ENCODE data around the gene SDE2.
"Not testable (repeated sequence)": the region's sequence is repeated elsewhere in the genome, so short reads cannot be mapped to it uniquely, and the experiment has no call there.

Gene SDE2

DNA sequence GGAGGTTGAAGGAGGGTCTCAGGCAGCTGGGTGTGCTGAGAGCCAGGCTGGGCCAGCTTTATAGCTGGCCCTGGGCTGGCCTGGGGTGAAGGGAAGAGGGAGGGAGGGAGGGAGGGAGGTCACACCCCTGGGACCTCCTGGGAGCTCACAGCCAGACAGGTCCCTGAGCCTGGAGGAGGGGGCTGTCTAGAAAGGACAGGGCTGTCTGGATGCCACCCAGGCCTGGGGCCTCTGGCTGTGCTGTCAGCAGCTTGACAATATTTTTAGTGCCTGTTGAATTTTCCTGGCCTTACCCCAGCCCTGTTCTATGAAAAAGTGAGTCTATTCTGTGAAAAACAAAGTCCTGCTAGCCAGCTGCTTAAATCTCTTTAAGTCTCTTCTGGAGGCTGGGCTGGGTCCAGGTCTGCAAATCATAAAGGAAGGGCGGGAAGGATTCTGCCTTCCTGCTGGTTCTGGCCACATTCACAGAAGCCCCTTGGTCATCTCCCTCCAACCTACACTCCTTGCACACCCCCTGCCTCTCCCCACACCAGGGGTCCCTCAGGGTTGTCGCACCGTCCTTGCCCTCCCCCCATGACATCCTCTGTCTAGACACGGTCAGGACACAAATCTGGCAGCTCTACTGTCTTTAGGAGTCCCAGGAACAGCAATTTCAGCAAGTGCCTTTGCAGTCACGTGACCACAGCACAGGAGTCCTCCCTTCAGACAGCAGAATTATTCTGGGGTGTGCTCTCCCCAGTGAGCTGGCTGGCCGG lies 57.8 kb downstream of the SDE2 start, which contains the start of gene LEFTY2:
TSS of gene LEFTY2 (minus strand) at position 34 of the 755 bp plus-strand sequence. CDS start 80 bp downstream, outside the sequence.
- DNase-seq (ENCODE audit: extremely low spot score): no peak
- ChIA-PET POLR2A (interaction anchor here (0.8 to 7.2 kb wide), 6 partner anchors 10 to 514 kb away, joined by 3 to 38 read pairs (median 5); partner anchors contain the start of genes PYCR2, SRP9 and TMEM63A), CTCF (interaction anchor here (1.0 kb wide), 1 partner anchor 467 kb away, joined by 4 read pairs; no protein-coding TSS in a partner anchor)
- no peak for TF ChIP-seq HDGF (IDR thresholded peaks at IDR 0.05; ENCODE audit: borderline replicate concordance)
- no peak for TF ChIP-seq BHLHE40 (IDR thresholded peaks at IDR 0.05; ENCODE audit: borderline replicate concordance)
- TF ChIP-seq FOXA1 (IDR thresholded peaks at IDR 0.05): no peak
- TF ChIP-seq L3MBTL2 (conservative IDR thresholded peaks at IDR 0.05): no peak
- TF ChIP-seq ZNF384 (IDR thresholded peaks at IDR 0.05): no peak
- no peak for TF ChIP-seq CTBP1 (IDR thresholded peaks at IDR 0.05; ENCODE audit: borderline replicate concordance)
- no peak for TF ChIP-seq SUZ12 (IDR thresholded peaks at IDR 0.05)
- no peak for TF ChIP-seq SP1 (IDR thresholded peaks at IDR 0.05)
- no peak for TF ChIP-seq ARNT (IDR thresholded peaks at IDR 0.05)
- TF ChIP-seq PKNOX1 (IDR thresholded peaks at IDR 0.05): no peak
- TF ChIP-seq ELF4 (IDR thresholded peaks at IDR 0.05): no peak
- TF ChIP-seq LEF1 (IDR thresholded peaks at IDR 0.05; ENCODE audit: borderline replicate concordance): no peak
- TF ChIP-seq FOXM1 (IDR thresholded peaks at IDR 0.05; ENCODE audit: borderline replicate concordance): no peak
- TF ChIP-seq FOXK2 (IDR thresholded peaks at IDR 0.05): no peak
- TF ChIP-seq TARDBP (IDR thresholded peaks at IDR 0.05): no peak
- no peak for TF ChIP-seq NFRKB (IDR thresholded peaks at IDR 0.05)

GRCh38 chr1:225940385-225941151 lies 58.6 kb downstream of the SDE2 start:
- ChIA-PET CTCF (interaction anchor here (0.5 to 1.0 kb wide), 2 partner anchors 466 to 597 kb away, joined by 4 to 7 read pairs; no protein-coding TSS in a partner anchor), POLR2A (interaction anchor here (0.8 to 7.2 kb wide), 6 partner anchors 11 to 513 kb away, joined by 3 to 38 read pairs (median 5); partner anchors contain the start of genes PYCR2, SRP9 and TMEM63A)
- TF ChIP-seq PKNOX1 (IDR thresholded peaks at IDR 0.05) (no peak), BHLHE40 (IDR thresholded peaks at IDR 0.05; ENCODE audit: borderline replicate concordance) (no peak), FOXA1 (IDR thresholded peaks at IDR 0.05) (no peak), SUZ12 (IDR thresholded peaks at IDR 0.05) (no peak), ZNF384 (IDR thresholded peaks at IDR 0.05) (no peak), L3MBTL2 (conservative IDR thresholded peaks at IDR 0.05) (no peak), ELF4 (IDR thresholded peaks at IDR 0.05) (no peak), FOXM1 (IDR thresholded peaks at IDR 0.05; ENCODE audit: borderline replicate concordance) (no peak), TARDBP (IDR thresholded peaks at IDR 0.05) (no peak)
- no peak for DNase-seq (ENCODE audit: extremely low spot score)

DNA sequence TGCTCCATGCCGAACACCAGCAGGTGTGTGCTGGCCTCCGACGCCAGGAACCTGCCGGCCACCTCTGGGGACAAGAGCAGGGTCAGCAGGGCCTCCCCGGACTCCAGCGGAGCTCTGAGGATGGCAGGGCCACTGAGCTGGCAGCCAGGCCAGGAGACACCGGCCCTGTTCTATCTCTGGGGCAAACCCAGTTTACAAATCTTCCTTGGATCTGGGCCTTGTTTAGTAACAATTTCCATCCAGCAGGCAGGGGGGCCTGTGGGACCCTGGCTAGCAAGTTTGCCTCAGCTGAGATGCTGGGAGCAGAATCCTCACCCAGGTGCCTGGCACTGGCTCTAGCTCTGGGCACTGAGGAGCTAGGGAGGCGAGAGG lies 59.2 kb downstream of the SDE2 start:
- DNase-seq (ENCODE audit: extremely low spot score); CTCF ChIA-PET: not testable (repeated sequence)
- POLR2A ChIA-PET: interaction anchor here (1.3 to 7.2 kb wide), 3 partner anchors 11 to 57 kb away, joined by 5 to 38 read pairs (median 10); partner anchors contain the start of genes PYCR2 and TMEM63A

GRCh38 chr1:225939097-225939938 lies 59.8 kb downstream of the SDE2 start:
- ChIA-PET CTCF (interaction anchor here (1.8 kb wide), 1 partner anchor 57 kb away, joined by 5 read pairs; the partner anchor contains the start of gene TMEM63A), POLR2A (interaction anchor here (7.2 kb wide), 1 partner anchor 15 kb away, joined by 38 read pairs; the partner anchor contains the start of gene PYCR2)
- DNase-seq (ENCODE audit: extremely low spot score): not testable (repeated sequence)

DNA sequence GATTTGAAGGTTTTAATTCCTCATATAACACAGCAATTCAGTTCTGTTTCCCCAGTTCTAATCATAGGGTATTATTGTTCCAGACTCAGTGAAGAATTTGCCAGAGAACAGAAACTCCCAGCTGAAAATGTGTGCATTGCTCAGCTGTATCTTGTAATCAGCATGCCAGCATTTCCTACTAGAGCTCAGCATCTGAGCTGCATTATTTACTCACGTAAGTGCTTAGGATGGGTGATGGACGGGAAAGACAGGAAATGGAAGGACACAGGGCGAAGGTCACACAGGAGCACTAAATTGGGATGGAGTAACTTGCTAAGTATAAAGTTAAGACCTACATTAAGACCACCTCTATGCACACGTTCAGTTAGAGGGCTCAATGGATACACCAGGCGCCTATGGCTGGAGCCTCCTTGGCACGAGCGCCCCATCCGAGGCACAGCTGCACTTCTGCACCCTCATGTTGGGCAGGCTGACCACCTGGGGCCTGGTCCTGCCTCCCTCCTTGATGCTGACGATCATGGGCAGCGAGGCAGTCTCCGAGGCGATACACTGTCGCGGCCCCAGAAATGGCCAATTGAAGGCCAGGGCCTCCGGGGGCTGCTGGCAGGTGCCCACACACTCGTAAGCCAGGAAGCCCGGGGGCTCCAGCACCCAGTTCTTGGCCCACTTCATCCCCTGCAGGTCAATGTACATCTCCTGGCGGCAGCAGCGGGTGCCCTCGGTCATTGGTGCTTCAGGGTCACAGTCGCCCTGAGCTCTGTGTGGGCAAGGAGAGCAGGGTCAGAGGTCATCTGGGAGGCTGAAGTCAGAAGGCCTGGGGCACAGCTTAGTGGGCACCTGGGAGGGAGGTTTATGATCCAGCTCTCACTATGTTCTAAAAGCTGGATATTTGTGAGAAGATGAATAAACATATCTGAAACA lies 61.8 kb downstream of the SDE2 start:
- POLR2A ChIA-PET: interaction anchor here (0.8 to 7.2 kb wide), 2 partner anchors 13 to 159 kb away, joined by 4 to 38 read pairs; partner anchors contain the start of gene PYCR2

More for the DNA sequence above, 61.8 kb downstream of the SDE2 start:
- CTCF ChIA-PET: interaction anchor here (1.2 to 1.8 kb wide), 3 partner anchors 14 to 55 kb away, joined by 3 to 5 read pairs (median 5); partner anchors contain the start of gene TMEM63A
- TF ChIP-seq NFRKB (IDR thresholded peaks at IDR 0.05) (no peak), FOXA1 (IDR thresholded peaks at IDR 0.05) (no peak), PKNOX1 (IDR thresholded peaks at IDR 0.05) (no peak), L3MBTL2 (conservative IDR thresholded peaks at IDR 0.05) (no peak), CTBP1 (IDR thresholded peaks at IDR 0.05; ENCODE audit: borderline replicate concordance) (no peak), HDGF (IDR thresholded peaks at IDR 0.05; ENCODE audit: borderline replicate concordance) (no peak), ARNT (IDR thresholded peaks at IDR 0.05) (no peak), SP1 (IDR thresholded peaks at IDR 0.05) (no peak), ELF4 (IDR thresholded peaks at IDR 0.05) (no peak), BHLHE40 (IDR thresholded peaks at IDR 0.05; ENCODE audit: borderline replicate concordance) (no peak)
- no peak for DNase-seq (ENCODE audit: extremely low spot score)

All from HEK293T (cell line).